ENCODE measurements around the gene STAT1. TPM values are rescaled to one million over a fixed set of nuclear protein-coding genes. Genes with fewer than 3 reads are reported as not detected.
"Not testable (repeated sequence)": the region's sequence is repeated elsewhere in the genome, so short reads cannot be mapped to it uniquely, and the experiment has no call there.

STAT1 gene
- total RNA-seq, 1 experiment from 2014 or later: 46.7 TPM

GRCh38 chr2:190961918-190962487 is 52.0 kb downstream of the STAT1 start:
- no peaks in the 10 kb centered on the region for H3K9me3 ChIP-seq (ENCODE audit: low read length)
- H3K36me3 ChIP-seq (ENCODE audit: insufficient read depth, low read length): peaks cover 39% of the 10 kb centered on the region
- no peaks in the 10 kb centered on the region for H3K9me2 ChIP-seq (replicated peaks; ENCODE audit: insufficient read depth, low read length)
- 0 out of 2 replicates have a peak, but pooled peaks cover 2% of the 10 kb centered on the region for H3K79me2 ChIP-seq (ENCODE audit: low read length)
- no peak overlapping the region for H3K9ac ChIP-seq (ENCODE audit: low read length)
- H3K4me1 ChIP-seq (ENCODE audit: low read length): no peaks in the 10 kb centered on the region
- H4K20me1 ChIP-seq (ENCODE audit: insufficient read depth, low read depth, low read length): no peaks in the 10 kb centered on the region
- no peak overlapping the region for H2AFZ ChIP-seq (ENCODE audit: low read length)
- H3K27me3 ChIP-seq (ENCODE audit: low read length): no peaks in the 10 kb centered on the region
- DNase-seq: no peak
- no peak overlapping the region for H3K4me3 ChIP-seq (ENCODE audit: low read length)
- no peak overlapping the region for H3K27ac ChIP-seq (ENCODE audit: low read length)
- no peak overlapping the region for H3K4me2 ChIP-seq (ENCODE audit: low read depth, low read length, poor library complexity, severe bottlenecking)

GRCh38 chr2:190961117-190961516 is 52.9 kb downstream of the STAT1 start:
- H3K27me3 ChIP-seq (ENCODE audit: low read length); H3K4me2 ChIP-seq (ENCODE audit: low read depth, low read length, poor library complexity, severe bottlenecking); H2AFZ ChIP-seq (ENCODE audit: low read length); H3K4me3 ChIP-seq (ENCODE audit: low read length); H3K9me2 ChIP-seq (replicated peaks; ENCODE audit: insufficient read depth, low read length); H3K4me1 ChIP-seq (ENCODE audit: low read length); DNase-seq; H3K9ac ChIP-seq (ENCODE audit: low read length); H3K27ac ChIP-seq (ENCODE audit: low read length); H3K9me3 ChIP-seq (ENCODE audit: low read length); H4K20me1 ChIP-seq (ENCODE audit: insufficient read depth, low read depth, low read length); H3K79me2 ChIP-seq (ENCODE audit: low read length): not testable (repeated sequence)
- H3K36me3 ChIP-seq (ENCODE audit: insufficient read depth, low read length): peaks cover 34% of the 10 kb centered on the region

- Histone ChIP-seq H2AFZ (ENCODE audit: low read length) (no peak overlapping the region), H3K4me1 (ENCODE audit: low read length) (no peaks in the 10 kb centered on the region), H3K4me3 (ENCODE audit: low read length) (no peak overlapping the region), H4K20me1 (ENCODE audit: insufficient read depth, low read depth, low read length) (no peaks in the 10 kb centered on the region), H3K27me3 (ENCODE audit: low read length) (no peaks in the 10 kb centered on the region), H3K9ac (ENCODE audit: low read length) (no peak overlapping the region), H3K9me2 (replicated peaks; ENCODE audit: insufficient read depth, low read length) (no peaks in the 10 kb centered on the region), H3K79me2 (ENCODE audit: low read length) (0 out of 2 replicates have a peak, but pooled peaks cover 2% of the 10 kb centered on the region), H3K4me2 (ENCODE audit: low read depth, low read length, poor library complexity, severe bottlenecking) (no peak overlapping the region), H3K36me3 (ENCODE audit: insufficient read depth, low read length) (peaks cover 31% of the 10 kb centered on the region), H3K27ac (ENCODE audit: low read length) (no peak overlapping the region), H3K9me3 (ENCODE audit: low read length) (no peaks in the 10 kb centered on the region)
- no peak for DNase-seq
Measured at GRCh38 chr2:190959911-190960788, 53.8 kb downstream of the STAT1 start.

GRCh38 chr2:190953257-190953656 is 60.7 kb downstream of the STAT1 start:
- Histone ChIP-seq H3K9me2 (replicated peaks; ENCODE audit: insufficient read depth, low read length) (no peaks in the 10 kb centered on the region), H4K20me1 (ENCODE audit: insufficient read depth, low read depth, low read length) (no peaks in the 10 kb centered on the region), H2AFZ (ENCODE audit: low read length) (no peak overlapping the region), H3K27me3 (ENCODE audit: low read length) (no peaks in the 10 kb centered on the region), H3K4me1 (ENCODE audit: low read length) (no peaks in the 10 kb centered on the region), H3K4me2 (ENCODE audit: low read depth, low read length, poor library complexity, severe bottlenecking) (no peak overlapping the region), H3K9ac (ENCODE audit: low read length) (no peak overlapping the region), H3K4me3 (ENCODE audit: low read length) (no peak overlapping the region), H3K9me3 (ENCODE audit: low read length) (no peaks in the 10 kb centered on the region), H3K27ac (ENCODE audit: low read length) (no peak overlapping the region), H3K79me2 (ENCODE audit: low read length) (no peaks in the 10 kb centered on the region), H3K36me3 (ENCODE audit: insufficient read depth, low read length) (no peaks in the 10 kb centered on the region)
- no peak for DNase-seq

GRCh38 chr2:190950566-190950991 is 63.4 kb downstream of the STAT1 start:
- H3K4me2 ChIP-seq (ENCODE audit: low read depth, low read length, poor library complexity, severe bottlenecking): no peak overlapping the region
- H3K4me3 ChIP-seq (ENCODE audit: low read length): no peak overlapping the region
- H4K20me1 ChIP-seq (ENCODE audit: insufficient read depth, low read depth, low read length): no peaks in the 10 kb centered on the region
- H3K79me2 ChIP-seq (ENCODE audit: low read length): no peaks in the 10 kb centered on the region
- no peaks in the 10 kb centered on the region; the same call in 1 of the 2 replicates for H3K36me3 ChIP-seq (ENCODE audit: insufficient read depth, low read length)
- no peak overlapping the region for H3K27ac ChIP-seq (ENCODE audit: low read length)
- no peak overlapping the region for H2AFZ ChIP-seq (ENCODE audit: low read length)
- no peak overlapping the region for H3K9ac ChIP-seq (ENCODE audit: low read length)
- H3K9me3 ChIP-seq (ENCODE audit: low read length): no peaks in the 10 kb centered on the region
- H3K4me1 ChIP-seq (ENCODE audit: low read length): no peaks in the 10 kb centered on the region
- H3K27me3 ChIP-seq (ENCODE audit: low read length): no peaks in the 10 kb centered on the region
- H3K9me2 ChIP-seq (replicated peaks; ENCODE audit: insufficient read depth, low read length): no peaks in the 10 kb centered on the region
- DNase-seq: no peak

- Histone ChIP-seq H3K9me3 (ENCODE audit: low read length) (no peaks in the 10 kb centered on the region), H3K27ac (ENCODE audit: low read length) (no peak overlapping the region), H3K4me3 (ENCODE audit: low read length) (no peak overlapping the region), H3K36me3 (ENCODE audit: insufficient read depth, low read length) (peaks cover 2% of the 10 kb centered on the region; the same call in 1 of the 2 replicates), H3K9ac (ENCODE audit: low read length) (no peak overlapping the region), H4K20me1 (ENCODE audit: insufficient read depth, low read depth, low read length) (no peaks in the 10 kb centered on the region), H3K4me2 (ENCODE audit: low read depth, low read length, poor library complexity, severe bottlenecking) (no peak overlapping the region), H3K9me2 (replicated peaks; ENCODE audit: insufficient read depth, low read length) (no peaks in the 10 kb centered on the region), H3K4me1 (ENCODE audit: low read length) (no peaks in the 10 kb centered on the region), H3K27me3 (ENCODE audit: low read length) (no peaks in the 10 kb centered on the region), H2AFZ (ENCODE audit: low read length) (no peak overlapping the region), H3K79me2 (ENCODE audit: low read length) (no peaks in the 10 kb centered on the region)
- no peak for DNase-seq
Measured at GRCh38 chr2:190948671-190949070, 65.3 kb downstream of the STAT1 start.

GRCh38 chr2:190947711-190948251 is 66.2 kb downstream of the STAT1 start:
- H4K20me1 ChIP-seq (ENCODE audit: insufficient read depth, low read depth, low read length): no peaks in the 10 kb centered on the region
- no peaks in the 10 kb centered on the region for H3K9me2 ChIP-seq (replicated peaks; ENCODE audit: insufficient read depth, low read length)
- no peaks in the 10 kb centered on the region for H3K27me3 ChIP-seq (ENCODE audit: low read length)
- no peak for DNase-seq
- H3K79me2 ChIP-seq (ENCODE audit: low read length): no peaks in the 10 kb centered on the region
- no peak overlapping the region for H3K9ac ChIP-seq (ENCODE audit: low read length)
- no peaks in the 10 kb centered on the region for H3K9me3 ChIP-seq (ENCODE audit: low read length)
- H3K36me3 ChIP-seq (ENCODE audit: insufficient read depth, low read length): peaks cover 2% of the 10 kb centered on the region; the same call in 1 of the 2 replicates
- H3K4me1 ChIP-seq (ENCODE audit: low read length): no peaks in the 10 kb centered on the region
- H2AFZ ChIP-seq (ENCODE audit: low read length): no peak overlapping the region
- no peak overlapping the region for H3K4me2 ChIP-seq (ENCODE audit: low read depth, low read length, poor library complexity, severe bottlenecking)
- no peak overlapping the region for H3K4me3 ChIP-seq (ENCODE audit: low read length)
- no peak overlapping the region for H3K27ac ChIP-seq (ENCODE audit: low read length)

- H3K79me2 ChIP-seq (ENCODE audit: low read length): no peaks in the 10 kb centered on the region
- DNase-seq: no peak
- H3K27me3 ChIP-seq (ENCODE audit: low read length): no peaks in the 10 kb centered on the region
- H2AFZ ChIP-seq (ENCODE audit: low read length): no peak overlapping the region
- H3K4me1 ChIP-seq (ENCODE audit: low read length): no peaks in the 10 kb centered on the region
- no peak overlapping the region for H3K4me2 ChIP-seq (ENCODE audit: low read depth, low read length, poor library complexity, severe bottlenecking)
- H3K27ac ChIP-seq (ENCODE audit: low read length): no peak overlapping the region
- no peaks in the 10 kb centered on the region for H3K9me2 ChIP-seq (replicated peaks; ENCODE audit: insufficient read depth, low read length)
- no peaks in the 10 kb centered on the region for H4K20me1 ChIP-seq (ENCODE audit: insufficient read depth, low read depth, low read length)
- H3K4me3 ChIP-seq (ENCODE audit: low read length): no peak overlapping the region
- no peaks in the 10 kb centered on the region for H3K9me3 ChIP-seq (ENCODE audit: low read length)
- H3K9ac ChIP-seq (ENCODE audit: low read length): no peak overlapping the region
- peaks cover 2% of the 10 kb centered on the region; the same call in 1 of the 2 replicates for H3K36me3 ChIP-seq (ENCODE audit: insufficient read depth, low read length)
Measured at GRCh38 chr2:190947141-190947540, 66.8 kb downstream of the STAT1 start.
